Bronchial epithelial cell (primary cell): Measurements from ENCODE around the gene TBC1D22A. TPM values are rescaled to one million over a fixed set of nuclear protein-coding genes. Genes with fewer than 3 reads are reported as not detected.

Experiments used
- DNase-seq: peaks from one replicate; pipeline ENCODE4 v3.0.0-alpha.2; 2010; ENCODE audit warnings: low read depth
- FAIRE-seq: peaks from 2 replicates; lab custom pipeline; 2011; peaks lifted over from hg19 to GRCh38; lab: Jason Lieb, UNC
- H3K27me3 ChIP-seq: 2 replicates; pipeline ENCODE4 v1.5.1; 2011; ENCODE audit warnings: low read length; ENCODE audit not compliant: control insufficient read depth, insufficient read depth
- H3K36me3 ChIP-seq: 2 replicates; pipeline ENCODE4 v1.5.1; 2011; ENCODE audit warnings: low read length; ENCODE audit not compliant: control insufficient read depth, insufficient read depth
- H3K4me3 ChIP-seq: 2 replicates; pipeline ENCODE4 v1.5.1; 2011; ENCODE audit warnings: mild to moderate bottlenecking, low read depth, low read length, control low read depth
- total RNA-seq: library from RNA; depleted of rRNA; stranded (reverse); fragments of >200 nt; gene quantifications from 2 replicates; pipeline ENCODE4 v1.2.1, GENCODE V29; 2014
- TF ChIP-seq, protein P1 (sequence below): IDR thresholded peaks from 2 replicates; pipeline ENCODE4 v1.5.1; 2011; ENCODE audit warnings: mild to moderate bottlenecking, moderate library complexity, low read length, control low read depth, inconsistent platforms; ENCODE audit not compliant: insufficient read depth, severe bottlenecking

TBC1D22A gene
- total RNA-seq, 1 donor from 2014 or later = 10.0 TPM

DNA sequence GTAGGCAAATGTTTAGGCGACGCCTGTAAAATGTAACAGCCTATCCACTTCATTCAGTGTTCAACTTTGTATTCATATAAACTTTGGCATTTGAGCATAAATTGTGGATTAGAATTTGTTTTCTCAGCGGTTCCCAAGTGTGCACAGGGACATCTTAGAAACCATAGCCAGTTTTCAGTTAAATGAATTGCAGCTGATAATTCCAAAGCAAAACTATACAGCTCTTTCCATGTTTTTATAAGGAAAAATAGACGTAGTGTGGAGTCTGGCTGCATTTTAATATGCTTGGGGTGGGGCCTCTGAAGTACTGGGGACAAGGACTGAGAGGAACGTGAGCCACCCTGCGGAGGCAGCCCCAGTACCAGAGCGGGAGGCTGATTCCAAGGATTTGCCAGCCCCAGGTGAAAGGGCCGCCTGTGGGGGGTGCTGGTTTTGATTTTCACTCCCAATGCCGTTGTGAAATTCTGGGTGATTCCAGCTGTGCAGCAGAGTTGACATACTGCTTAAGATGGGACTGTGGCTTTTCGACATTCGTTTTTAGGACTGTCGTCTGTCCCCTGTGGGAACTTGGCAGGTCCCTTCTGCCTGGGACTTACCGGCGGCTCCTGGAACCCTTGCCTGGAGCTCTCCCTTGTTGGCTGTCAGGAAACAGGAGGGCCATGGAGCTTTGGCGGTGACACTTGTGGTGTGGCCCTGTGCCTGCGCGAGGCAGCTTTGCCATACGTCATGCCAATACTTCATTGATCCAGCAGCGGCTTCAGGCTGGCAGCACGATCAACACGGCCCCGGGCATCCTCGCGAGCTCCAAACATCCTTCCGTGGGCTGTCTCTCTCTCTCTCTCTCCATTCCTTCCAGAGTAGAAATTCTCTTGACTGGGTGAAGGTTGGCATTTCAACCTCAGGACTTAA lies 370.9 kb downstream of the TBC1D22A start:
- FAIRE-seq (no peak), DNase-seq (no peak)
- TF ChIP-seq, protein P1, sequence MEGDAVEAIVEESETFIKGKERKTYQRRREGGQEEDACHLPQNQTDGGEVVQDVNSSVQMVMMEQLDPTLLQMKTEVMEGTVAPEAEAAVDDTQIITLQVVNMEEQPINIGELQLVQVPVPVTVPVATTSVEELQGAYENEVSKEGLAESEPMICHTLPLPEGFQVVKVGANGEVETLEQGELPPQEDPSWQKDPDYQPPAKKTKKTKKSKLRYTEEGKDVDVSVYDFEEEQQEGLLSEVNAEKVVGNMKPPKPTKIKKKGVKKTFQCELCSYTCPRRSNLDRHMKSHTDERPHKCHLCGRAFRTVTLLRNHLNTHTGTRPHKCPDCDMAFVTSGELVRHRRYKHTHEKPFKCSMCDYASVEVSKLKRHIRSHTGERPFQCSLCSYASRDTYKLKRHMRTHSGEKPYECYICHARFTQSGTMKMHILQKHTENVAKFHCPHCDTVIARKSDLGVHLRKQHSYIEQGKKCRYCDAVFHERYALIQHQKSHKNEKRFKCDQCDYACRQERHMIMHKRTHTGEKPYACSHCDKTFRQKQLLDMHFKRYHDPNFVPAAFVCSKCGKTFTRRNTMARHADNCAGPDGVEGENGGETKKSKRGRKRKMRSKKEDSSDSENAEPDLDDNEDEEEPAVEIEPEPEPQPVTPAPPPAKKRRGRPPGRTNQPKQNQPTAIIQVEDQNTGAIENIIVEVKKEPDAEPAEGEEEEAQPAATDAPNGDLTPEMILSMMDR = no peak
- Histone ChIP-seq H3K36me3 (no peaks in the 10 kb centered on the region), H3K27me3 (no peaks in the 10 kb centered on the region), H3K4me3 (no peak overlapping the region)

DNA sequence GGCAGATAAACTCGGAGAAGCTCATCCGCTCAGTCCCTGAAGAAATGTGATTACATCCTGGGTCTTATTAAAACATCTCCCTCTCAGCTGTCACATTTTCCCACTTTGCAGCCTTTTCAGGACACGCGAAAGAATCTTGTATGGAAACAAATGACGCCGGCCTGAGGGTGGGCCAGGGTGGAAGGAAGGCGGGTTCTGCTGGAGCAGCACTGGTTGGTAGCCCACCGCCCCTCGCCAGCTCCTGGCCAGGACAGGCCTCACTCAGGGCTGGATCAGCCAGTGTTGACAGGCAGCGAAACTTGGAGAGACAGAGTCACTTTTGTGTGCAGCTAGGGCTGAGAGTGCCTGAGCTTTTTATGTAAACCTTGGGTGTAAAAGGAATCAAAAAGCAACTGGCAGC lies 371.8 kb downstream of the TBC1D22A start:
- FAIRE-seq = no peak
- H3K4me3 ChIP-seq = no peak overlapping the region
- DNase-seq = no peak
- peaks cover 1% of the 10 kb centered on the region for H3K36me3 ChIP-seq
- TF ChIP-seq, protein P1 = no peak
- H3K27me3 ChIP-seq = no peaks in the 10 kb centered on the region

DNA sequence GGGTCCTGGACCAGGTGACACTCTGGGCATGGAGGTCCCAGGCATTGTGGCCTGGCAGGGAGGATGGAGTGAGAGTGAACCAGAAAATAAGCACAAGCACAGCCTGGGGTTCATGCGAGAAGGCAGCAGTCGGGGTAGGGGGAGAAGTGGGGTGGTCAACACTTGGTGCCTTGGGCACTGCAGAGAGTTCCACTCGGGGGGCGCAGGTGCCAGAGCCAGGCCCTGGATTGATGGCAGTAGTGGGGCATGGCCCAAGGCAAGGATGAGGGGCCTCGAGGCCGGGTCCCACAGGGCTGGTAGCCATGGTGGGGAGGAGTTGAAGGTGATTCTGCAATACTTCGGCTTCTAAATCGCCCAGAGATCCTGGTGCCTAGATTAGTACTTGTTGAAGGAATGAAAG lies 372.9 kb downstream of the TBC1D22A start:
- FAIRE-seq = no peak
- no peaks in the 10 kb centered on the region for H3K27me3 ChIP-seq
- TF ChIP-seq, protein P1 = no peak
- H3K36me3 ChIP-seq = peaks cover 1% of the 10 kb centered on the region
- no peak for DNase-seq
- H3K4me3 ChIP-seq = no peak overlapping the region

DNA sequence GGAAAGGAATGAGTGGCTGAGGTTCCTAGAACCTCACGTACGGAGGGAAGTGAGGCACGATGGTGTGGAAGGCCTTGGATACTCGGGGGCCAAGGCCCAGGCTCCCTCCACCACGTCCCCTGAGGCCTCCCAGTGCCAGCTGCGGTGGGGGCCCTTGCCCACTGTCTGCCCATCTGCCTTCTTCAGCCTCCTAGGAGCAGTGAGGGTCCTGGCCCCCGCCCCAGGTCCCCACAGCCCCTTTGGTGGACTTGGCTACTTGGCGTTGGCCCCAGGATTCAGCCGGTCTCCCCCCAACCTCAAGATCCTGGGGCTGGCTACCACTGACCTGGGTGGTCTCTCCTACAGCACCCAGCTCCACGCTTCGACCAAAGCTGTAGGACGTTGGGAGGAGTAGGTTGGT lies 373.6 kb downstream of the TBC1D22A start:
- DNase-seq (no peak), FAIRE-seq (no peak)
- H3K36me3 ChIP-seq = peaks cover 1% of the 10 kb centered on the region
- TF ChIP-seq, protein P1 = no peak
- no peaks in the 10 kb centered on the region for H3K27me3 ChIP-seq
- H3K4me3 ChIP-seq = no peak overlapping the region

DNA sequence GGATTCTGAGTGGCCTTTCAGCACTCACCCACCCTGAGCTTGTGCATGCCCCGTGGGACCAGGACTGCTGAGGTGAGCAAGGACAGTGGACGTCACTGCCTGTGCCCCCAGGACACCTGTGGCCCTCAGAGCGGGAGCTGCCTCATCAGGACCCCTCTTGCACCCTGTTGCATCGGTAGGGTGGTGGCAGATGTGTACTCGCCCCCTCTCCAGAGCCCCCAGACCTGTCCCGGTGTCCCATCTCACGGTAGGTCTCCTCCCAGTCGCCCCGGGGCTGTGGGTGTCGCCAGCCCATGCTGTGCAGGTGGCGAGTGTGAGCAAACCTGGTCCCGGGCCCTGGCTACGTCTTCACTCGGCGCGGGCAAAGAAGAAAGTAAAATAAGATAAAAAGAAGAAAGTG lies 374.2 kb downstream of the TBC1D22A start:
- no peak for DNase-seq
- FAIRE-seq = no peak
- TF ChIP-seq, protein P1 = no peak
- peaks cover 1% of the 10 kb centered on the region for H3K36me3 ChIP-seq
- H3K27me3 ChIP-seq = no peaks in the 10 kb centered on the region
- H3K4me3 ChIP-seq = no peak overlapping the region
